ENCODE data around the gene METTL24.
"Not testable (repeated sequence)": the region's sequence is repeated elsewhere in the genome, so short reads cannot be mapped to it uniquely, and the experiment has no call there.

Gene METTL24

DNA sequence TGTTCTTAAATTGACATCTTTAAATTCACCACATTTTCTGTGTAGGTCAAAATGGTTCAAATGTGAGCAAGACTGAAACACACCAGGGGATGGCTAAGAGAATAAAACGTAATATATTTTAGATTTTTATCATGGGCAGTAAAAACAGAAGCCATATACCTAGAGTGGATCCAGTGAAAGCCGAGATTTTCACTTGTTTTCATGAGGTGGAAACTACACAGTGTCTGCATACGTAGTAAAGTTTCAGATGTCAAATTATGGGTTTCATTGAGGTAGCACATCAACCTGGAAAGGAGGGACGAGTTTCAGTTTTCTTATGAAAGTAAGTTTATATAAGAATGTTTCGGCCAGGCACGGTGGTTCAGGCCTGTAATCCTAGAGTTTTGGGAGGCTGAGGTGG, 25.9 kb downstream of the METTL24 start:
- DNase-seq, result no peak

DNA sequence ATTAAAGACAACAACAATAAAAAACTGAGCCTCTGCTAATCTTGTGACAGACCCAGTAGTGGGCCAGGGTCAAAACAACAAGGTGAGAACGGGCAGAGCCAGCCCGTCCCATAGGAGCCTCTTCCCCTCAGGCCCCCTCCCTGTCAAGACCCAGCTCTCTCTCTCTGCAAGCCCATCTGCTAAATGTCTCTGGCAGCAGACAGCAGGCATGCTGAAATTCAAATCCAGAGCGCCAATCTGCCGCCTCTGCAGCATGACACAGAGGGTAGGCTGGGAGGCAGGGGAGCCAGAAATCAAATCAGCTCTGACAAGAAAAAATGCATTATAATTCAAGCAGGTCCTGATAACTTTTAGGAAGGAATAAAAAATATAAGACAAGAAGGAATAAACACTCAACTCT, 26.3 kb downstream of the METTL24 start:
- no peak for DNase-seq

DNA sequence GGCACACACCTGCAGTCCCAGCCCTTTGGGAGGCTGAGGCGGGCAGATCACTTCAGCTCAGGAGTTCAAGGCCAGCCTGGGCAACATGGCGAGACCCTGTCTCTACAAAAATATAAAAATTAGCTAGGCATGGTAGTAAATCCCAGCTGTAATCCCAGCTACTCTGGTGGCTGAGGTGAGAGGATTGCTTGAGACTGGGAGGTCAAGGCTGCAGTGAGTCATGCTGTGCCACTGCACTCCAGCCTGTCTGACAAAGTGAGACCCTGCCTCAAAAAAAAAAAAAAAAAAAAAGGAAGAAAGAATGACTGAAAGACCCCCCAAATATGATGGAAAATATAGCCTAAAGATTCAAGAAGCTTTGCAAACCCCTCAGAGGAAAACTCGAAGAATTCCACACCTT, 26.8 kb downstream of the METTL24 start:
- DNase-seq, result no peak

DNA sequence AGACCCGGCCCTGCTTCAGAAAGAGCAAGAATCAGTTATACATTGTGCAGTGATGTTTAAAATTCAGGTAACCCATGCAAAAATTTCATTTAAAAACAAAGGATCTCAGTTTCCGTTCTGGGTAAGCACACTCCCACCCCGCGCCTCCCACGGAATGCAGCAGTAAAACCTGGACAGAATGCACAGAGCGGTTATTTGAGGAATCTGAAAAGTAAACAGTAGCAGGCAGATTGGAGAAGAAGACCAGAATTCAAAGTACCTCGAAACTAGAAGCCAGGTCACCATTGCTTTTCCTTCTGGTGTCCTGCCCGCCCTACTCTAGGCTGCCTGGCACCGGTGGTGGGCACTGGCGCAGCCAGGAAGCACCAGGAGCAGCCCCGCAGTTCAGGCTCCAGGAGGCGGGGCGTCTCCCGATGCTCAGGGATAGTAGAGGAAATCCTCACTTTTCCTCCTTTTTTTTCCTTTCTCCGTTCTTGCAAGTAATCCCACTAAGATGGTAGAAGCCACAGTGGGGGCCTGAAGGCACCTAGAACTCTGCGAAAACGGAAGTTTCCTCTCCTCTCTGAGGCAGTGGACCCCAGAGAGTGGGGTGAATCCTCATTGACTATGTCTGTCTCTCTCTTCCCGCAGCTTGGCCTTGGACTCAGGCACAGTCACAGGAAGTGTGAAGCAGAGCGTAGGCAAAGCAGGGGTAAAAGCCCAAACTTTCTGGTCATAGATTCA, 28.3 kb downstream of the METTL24 start:
- DNase-seq, result no peak

DNA sequence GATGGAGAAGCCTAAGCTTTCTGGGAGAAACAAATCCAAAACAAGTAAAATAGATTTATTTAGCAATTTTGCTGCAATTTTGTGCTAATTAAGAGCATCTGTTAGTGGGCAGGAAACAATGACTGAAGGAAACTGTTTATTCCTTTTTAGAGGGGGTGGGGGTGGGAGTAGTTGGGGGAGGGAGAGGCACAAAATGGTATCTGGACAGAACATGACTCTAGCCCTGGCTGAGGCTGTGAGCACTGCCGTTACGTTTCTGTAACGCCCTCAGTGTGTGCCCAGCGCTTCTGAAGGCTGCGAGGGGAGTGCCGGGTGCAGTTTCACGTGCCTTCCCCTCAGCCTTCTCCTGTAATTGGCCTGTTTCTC, 28.8 kb downstream of the METTL24 start:
- no peak for DNase-seq

DNA sequence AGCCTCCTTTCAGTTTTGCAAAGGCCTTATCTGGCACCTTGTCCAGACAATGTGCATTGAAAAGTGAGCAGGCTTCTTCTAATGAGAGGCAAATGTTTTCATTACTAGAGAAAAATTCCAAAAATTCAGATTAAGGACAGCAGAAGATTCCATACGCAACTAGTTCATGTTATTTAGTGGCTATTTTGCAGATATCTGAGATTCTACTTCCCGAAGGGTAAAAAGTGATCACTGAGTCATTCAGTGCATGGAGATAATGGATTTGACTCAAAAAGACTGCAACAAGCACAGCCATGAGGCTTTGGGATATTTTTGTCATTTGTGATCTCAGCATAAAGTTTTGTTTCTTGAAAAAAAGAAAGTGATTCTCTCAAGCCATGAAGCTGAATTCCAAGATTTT, 29.9 kb downstream of the METTL24 start:
- DNase-seq, result no peak

DNA sequence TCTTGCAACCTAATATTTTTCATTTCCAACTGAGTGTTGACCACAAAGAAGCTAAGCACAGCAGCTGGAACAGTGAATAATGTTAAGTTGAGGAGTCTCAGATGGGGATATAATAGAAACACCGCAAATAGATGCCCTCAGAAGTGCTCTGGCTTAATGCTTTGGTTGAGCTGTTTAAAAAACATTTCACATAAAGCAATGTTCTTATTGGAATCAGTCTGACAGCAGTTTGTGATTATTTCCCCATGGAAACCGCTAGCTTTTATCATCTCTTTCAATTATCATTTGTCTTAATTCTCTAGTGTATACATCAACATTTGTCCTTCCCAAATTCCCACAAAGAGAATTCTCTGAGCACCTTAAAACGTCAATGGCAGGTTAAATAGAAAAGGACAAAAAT, 30.8 kb downstream of the METTL24 start:
- no peak for DNase-seq

DNA sequence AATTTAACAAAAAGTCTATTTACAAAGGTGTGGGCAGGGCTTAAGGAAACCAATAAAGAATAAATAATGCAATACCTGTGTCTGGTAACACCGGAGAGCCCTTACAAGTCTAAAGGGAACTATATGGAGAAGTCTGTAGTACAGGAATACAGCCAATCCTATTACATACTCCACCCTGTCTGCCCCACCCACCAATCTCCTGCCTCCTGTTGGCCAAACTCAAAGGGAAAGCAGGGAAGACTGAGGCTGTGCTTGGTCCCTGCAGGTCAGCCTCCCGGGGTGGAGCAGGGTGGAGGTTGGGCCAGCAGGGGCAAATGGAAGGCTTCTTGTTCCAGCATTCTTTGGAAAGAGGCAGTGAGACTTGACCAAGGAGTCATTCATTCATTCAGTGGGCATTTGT, 31.5 kb downstream of the METTL24 start:
- DNase-seq, result no peak

DNA sequence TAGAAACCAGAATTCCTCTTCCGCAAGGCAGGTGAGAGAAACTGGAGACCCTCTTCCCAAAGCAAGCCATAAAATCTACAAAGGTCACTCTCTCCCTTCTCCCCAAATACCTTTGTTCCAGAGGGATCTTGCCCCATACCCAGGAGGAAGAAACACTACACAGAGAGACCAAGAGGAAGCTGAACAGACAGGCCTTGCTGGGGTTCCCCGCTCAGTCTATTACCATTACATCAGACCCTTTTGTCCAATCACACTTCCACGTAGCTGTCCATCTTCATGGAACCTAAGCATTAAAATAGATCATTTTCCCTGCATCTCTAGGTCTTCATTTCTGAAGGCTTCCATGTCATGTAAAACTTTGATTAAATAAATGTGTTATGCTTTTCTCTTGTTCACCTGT, 32.1 kb downstream of the METTL24 start:
- DNase-seq, result no peak

DNA sequence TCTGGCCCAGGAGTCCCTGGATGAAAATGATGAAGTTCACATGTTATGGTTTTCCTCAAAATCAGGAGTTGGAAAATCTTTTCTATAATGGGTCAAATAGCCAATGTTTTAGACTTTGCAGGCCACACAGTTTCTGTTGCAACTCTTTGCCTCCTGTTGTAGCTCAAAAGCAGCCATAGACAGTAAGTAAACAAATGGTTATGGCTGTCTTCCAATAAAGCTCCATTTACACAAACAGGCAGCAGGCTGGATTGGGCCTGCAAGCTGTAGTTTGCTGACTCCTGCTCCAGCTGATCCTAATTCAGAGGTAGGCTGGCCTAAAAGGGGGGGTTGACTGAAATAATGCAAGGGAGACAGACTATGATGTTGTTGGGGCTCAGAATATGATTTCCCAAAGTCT, 33.0 kb downstream of the METTL24 start:
- DNase-seq, result no peak

DNA sequence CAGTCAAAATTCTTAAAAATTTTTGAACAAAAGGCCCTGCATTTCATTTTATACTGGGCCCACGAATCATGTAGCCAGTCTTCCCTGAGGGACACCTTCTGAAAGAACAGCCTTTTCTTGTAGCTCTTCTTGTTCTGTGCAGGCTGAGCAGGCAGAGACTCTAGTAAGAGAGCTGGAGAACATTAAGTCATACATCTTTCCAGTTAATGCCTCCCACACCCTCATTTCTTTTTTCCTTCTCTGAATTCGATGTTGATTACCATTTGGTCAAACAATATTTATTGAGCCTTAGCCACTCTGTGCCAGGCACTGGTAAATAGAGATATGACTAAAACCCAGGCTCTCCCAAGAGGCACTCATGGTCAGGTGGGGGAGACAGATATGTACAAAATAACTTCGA, 33.6 kb downstream of the METTL24 start:
- no peak for DNase-seq

DNA sequence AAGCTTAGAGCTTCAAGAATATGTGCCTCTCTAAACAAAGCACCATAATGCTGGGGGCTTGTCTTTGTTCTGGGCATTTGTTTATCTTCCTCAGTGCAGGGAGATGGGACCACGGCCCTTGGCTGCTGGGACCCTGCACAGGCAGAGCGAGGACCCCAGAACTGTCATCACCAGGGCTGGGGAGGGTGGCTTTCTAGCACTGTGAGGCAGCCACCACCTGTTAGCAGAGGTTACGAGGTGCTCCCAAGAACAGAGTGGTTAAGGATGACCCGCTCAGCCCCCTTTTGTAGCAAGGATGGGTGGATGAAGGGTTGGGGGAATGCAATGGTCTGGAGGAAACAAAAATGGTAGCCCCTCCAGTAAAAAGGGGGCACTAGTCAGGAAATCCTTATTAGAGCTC, 34.9 kb downstream of the METTL24 start:
- DNase-seq, result no peak

DNA sequence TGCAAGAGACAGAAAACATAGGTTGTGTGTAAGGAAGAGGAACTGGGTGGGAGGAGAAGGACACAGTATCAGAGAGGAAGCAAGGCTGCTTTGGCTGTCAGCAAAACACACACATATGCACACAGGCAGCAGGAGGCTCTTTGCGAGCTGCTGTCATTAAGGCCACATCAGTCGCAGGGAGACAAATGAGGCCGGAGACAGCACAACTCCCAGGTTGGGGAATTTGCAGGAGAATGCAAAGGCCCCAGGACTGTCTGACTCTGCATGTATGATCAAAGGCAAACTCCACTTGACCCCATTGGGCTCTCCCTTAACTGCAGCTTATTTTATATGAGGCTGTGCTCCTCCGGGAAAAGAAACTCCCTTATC, 35.3 kb downstream of the METTL24 start:
- DNase-seq, result no peak

DNA sequence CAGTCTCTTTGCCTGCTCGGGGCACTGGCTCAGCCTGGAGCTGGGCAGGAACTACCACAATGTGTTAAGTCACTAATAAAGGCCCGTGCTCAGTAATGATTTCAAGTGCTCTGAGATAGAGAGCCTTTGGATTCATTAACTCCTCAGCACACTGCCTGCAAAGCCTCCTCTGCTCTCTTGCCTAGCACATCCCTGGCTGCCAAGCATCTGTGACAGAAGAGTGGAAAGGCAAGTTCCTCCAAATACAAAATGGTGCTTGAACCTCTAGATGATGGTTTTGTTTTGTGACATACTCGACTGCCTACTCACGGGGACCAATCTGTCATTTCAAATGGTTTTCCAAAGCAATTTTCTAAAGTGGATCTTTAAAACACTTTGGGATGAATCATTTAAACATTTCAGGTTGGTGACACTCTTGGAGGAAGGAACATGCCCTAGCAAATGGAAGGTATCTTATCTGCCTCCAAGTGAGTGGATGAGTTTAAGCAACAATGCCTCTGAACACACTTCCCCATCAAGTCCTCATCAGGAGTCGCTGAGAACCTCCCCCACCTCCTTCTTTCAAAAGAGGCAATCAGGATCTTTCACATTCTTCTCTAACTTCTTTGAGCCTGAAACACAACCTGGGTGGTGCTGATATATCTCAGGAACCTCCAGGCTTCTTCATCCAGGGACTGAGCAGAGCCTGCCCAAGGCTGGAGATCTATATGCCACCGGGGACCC, 35.8 kb downstream of the METTL24 start:
- no peak for DNase-seq

DNA sequence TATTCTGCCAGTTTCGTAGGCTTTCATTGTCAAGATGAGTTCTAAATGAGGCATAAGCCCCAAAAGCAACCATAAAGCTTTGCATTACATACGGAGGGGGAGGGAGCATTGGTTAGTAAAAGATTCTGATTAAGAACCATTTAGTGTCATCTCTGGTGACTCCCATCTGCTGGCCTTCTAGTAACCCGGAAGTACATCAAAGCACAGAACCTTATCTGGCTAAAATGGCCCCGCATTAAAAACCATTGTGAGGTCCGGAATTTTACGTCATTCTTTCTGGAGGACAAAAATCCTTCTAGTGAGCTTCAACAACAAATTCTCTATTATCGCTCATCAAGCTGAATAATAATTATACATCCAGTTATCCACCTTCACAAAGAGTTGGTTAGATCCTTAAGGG, 37.8 kb downstream of the METTL24 start:
- DNase-seq, result no peak

DNA sequence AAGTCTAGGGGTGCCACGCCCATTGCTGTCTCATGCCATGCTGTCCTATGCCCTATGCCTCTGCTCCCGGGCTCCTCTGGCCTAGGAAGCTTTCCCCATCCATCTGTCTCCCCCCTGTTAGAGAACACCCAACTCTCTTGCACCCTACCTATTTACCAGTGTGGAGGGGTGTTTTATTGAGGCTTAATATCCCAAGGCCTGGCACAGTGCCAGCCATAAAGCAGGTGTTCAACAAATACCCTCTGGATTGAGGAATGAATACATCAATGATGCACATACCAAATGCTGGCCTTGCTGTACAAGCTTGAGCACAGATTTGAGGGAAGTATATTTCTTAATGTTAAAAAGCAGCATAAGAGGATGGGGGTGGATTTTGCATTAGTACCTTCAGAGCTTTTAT, 38.3 kb downstream of the METTL24 start:
- DNase-seq, result no peak

DNA sequence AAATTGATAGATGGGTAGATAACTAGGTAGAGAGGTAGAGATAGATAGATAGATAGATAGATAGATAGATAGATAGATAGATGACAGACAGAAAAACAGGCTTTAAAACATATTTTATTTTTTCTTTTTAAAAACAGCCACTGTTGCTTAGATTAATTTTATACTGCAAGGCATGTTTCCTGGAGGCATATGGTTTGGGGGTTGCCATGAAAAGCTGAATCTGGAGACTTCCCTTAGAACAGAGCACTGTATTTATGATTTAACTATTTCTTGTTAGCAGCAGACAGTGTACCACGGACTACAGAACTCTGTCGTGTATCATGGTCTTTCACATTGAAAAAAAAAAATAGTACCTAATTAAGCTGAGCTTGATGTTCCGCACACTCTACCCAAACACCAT, 38.8 kb downstream of the METTL24 start:
- DNase-seq, result no peak

DNA sequence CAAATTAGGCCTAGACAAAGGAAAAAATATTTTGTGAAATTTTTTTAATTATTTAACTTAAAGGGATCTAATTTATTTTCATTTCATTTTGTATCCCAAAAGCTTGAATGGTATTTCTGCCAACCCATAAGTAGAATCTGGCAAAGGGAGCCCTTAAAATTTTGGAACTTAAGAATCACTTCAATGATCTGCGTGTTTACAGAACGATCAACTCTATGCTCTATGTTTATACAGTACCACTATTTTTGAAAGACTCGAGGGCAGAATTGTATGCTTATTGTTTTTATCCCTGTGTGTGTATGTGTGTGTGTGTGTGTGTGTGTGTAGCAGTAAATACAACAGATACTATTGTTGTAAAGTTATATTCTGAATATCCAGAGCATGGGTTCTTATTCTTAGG, 39.2 kb downstream of the METTL24 start:
- DNase-seq, result no peak

DNA sequence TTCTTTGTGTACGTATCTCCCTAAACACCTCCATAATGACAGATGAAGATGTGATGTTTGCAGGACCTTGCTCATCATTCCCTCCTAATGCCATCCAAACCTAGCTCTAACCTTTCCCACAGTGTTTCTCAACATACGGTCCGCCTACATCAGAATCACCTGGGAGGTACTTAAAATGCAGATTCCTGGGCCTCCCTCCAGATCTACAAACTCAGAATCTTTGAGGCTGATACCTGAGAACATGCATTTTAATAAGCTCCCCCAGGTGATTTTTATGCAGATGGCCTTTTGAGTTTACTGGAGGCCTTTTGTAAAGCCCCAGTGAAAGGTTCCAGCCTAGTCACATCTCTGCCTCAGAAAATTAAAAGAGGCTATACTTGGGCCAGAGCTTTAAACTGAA, 40.5 kb downstream of the METTL24 start:
- DNase-seq, result no peak

DNA sequence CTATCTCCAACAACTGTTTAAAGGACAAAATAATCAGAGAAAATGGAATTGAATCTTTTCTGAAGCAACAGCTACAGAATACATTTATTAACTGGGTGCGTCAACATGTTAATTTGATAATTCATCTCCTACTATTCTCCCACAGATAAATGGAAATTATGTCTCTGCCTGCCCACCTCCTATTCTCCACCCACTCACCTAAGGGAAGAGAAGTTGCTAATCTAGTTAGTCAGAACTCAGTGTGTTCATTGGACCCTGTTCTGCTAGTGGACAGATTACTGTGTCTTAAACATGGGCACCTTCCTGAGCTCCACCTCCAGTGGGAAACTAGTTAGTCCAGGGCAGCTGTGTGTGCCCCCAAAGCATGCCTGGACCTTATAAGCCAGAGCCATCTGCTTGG, 41.0 kb downstream of the METTL24 start:
- DNase-seq, result no peak

DNA sequence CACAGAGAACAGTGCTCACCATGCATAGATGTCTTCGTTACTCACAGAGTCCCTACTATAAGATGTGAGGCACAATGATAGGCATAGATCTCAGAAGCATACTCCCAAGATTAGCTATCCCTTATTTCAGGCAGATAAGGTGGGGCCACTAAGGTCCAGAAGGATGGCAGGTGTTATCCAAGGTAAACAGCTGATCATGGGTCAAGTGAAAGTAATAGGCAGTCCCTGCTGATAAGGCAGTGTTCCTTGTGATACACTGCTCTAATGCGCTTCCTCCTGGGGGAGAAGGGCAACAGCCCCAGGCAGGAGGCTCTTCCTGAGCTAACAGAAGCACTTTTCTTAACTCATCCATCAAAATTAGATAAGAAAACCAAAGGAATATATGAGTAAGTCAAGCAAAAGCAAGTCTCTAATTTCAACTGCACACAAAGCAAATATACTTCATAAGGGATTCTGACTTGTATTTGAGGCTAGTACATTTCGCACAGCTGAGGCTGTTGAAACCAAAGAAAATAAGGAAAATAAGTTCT, 42.2 kb downstream of the METTL24 start:
- DNase-seq, result no peak

DNA sequence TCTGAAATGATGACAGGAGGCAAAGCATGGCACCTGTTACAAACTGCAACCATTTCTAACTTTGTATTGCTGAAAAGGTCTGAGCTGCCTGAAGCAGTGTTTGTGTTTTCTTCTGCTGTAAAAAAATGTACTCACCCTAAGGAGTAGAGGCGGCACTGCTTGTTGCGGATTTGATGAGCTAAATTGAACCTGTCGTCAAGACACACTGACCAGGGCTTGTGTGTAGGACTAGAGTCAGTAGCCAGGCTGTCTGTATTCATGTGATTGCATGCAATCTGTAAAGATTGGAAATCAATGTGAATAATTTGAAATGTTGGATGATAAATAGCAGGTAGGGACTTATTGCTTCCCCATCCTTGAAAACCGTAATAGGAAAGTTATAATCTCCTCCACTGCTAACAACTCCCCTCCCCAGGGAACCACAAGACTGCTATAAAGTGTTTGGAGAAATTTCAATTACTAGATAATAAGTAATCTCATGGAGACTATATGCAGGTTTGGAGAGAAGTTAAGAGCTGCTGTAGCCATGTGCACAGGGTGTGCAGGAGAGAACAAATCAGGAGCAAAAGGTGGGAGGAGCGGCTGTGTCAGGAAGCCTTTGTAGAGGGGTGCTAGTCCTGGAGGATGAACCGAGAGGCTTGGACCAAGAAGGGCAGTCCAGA, 42.8 kb downstream of the METTL24 start:
- DNase-seq, result no peak

DNA sequence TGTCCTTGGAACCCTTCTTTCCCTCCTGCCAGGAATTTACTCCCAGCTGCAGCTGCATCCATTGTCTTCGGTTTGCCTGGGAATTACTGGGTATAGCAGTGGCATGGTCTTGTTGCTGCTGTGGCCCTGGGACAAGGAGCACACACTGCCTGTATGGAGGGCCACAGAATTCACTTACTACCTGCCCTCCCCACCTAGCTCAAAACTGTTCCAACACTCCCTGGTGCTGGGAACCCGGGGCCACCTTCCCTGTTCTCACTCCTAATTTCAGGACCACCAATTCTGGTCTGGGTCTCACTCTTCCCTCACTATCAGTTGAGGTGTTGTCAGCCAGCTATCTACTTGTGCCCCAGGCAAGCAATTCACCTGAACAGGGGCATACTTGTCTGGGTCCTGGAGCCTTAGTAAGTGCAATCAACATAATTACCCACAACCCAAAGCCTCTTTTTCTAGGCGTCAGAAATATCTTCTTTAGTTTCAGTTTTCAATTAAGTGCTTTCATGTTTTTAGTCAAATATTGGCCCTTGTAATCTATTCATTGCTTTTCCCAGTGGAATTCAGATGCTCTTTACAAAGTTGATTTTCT, 47.2 kb downstream of the METTL24 start:
- DNase-seq, result no peak

DNA sequence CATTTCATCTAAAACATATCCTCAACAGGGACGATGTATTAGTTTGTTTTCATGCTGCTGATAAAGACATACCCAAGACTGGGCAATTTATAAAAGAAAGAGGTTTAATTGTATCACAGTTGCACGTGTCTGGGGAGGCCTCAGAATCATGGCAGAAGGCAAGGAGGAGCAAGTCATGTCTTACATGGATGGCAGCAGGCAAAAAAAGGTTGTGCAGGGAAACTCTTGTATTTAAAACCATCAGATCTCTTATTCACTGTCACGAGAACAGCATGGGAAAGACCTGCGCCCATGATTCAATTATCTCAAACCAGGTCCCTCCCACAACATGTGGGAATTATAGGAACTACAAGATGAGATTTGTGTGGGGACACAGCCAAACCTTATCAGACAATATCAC, 48.7 kb downstream of the METTL24 start:
- DNase-seq, result not testable (repeated sequence)
